ENCODE measurements around the gene FOXB2. TPM values are rescaled to one million over a fixed set of nuclear protein-coding genes. Genes with fewer than 3 reads are reported as not detected.

FOXB2 gene
- total RNA-seq, 2 experiments from 2014 or later = not detected

GRCh38 chr9:77016526-77017504, 2.6 kb upstream of the FOXB2 start:
- peaks cover 74% of the 10 kb centered on the region for H3K27me3 Mint-ChIP-seq
- ATAC-seq = no peak
- intact Hi-C loops (cut with DNase I, micrococcal nuclease) = loop anchor here in 1 of 2 experiments (10.0 kb wide), 1 partner anchor 572 kb away; no protein-coding TSS in a partner anchor
- peaks cover 2% of the 10 kb centered on the region for H3K36me3 Mint-ChIP-seq (ENCODE audit: low read depth)
- ChIA-PET CTCF (interaction anchor here (0.6 to 1.3 kb wide), 5 partner anchors 8 to 440 kb away, joined by 3 read pairs; no protein-coding TSS in a partner anchor), POLR2A (no interaction called here)
- H3K27ac Mint-ChIP-seq = no peak overlapping the region
- DNase-seq = peak; percentile 8
- H3K4me1 Mint-ChIP-seq = peaks cover 39% of the 10 kb centered on the region
- H3K9me3 Mint-ChIP-seq (ENCODE audit: low read depth) = no peaks in the 10 kb centered on the region
- no peak overlapping the region for H3K4me3 Mint-ChIP-seq

- peaks cover 39% of the 10 kb centered on the region for H3K4me1 Mint-ChIP-seq
- H3K27me3 Mint-ChIP-seq = peaks cover 75% of the 10 kb centered on the region
- POLR2A ChIA-PET = no interaction called here
- H3K9me3 Mint-ChIP-seq (ENCODE audit: low read depth) = no peaks in the 10 kb centered on the region
- no peak overlapping the region for H3K4me3 Mint-ChIP-seq
- H3K36me3 Mint-ChIP-seq (ENCODE audit: low read depth) = peaks cover 2% of the 10 kb centered on the region
- ATAC-seq = no peak
- no peak overlapping the region for H3K27ac Mint-ChIP-seq
- no peak for DNase-seq
- intact Hi-C loops (cut with DNase I, micrococcal nuclease) = loop anchor here in 1 of 2 experiments (10.0 kb wide), 1 partner anchor 573 kb away; no protein-coding TSS in a partner anchor
- CTCF ChIA-PET = interaction anchor here (0.6 to 1.3 kb wide), 5 partner anchors 8 to 1009 kb away, joined by 3 read pairs; no protein-coding TSS in a partner anchor
Observed at GRCh38 chr9:77017505-77017894, 2.0 kb upstream of the FOXB2 start.

GRCh38 chr9:77018058-77018968, 1.1 kb upstream of the FOXB2 start:
- Mint-ChIP-seq H3K36me3 (ENCODE audit: low read depth) (peaks cover 2% of the 10 kb centered on the region), H3K27ac (no peak overlapping the region), H3K4me1 (peaks cover 42% of the 10 kb centered on the region), H3K4me3 (peak overlapping the region; percentile 15), H3K27me3 (peaks cover 73% of the 10 kb centered on the region), H3K9me3 (ENCODE audit: low read depth) (no peaks in the 10 kb centered on the region)
- intact Hi-C loops (cut with DNase I, micrococcal nuclease) = loop anchor here in 1 of 2 experiments (10.0 kb wide), 1 partner anchor 574 kb away; no protein-coding TSS in a partner anchor
- ChIA-PET POLR2A (no interaction called here), CTCF (interaction anchor here (0.5 to 0.7 kb wide), 4 partner anchors 22 to 1008 kb away, joined by 3 read pairs; no protein-coding TSS in a partner anchor)
- DNase-seq (peak; percentile 32), ATAC-seq (no peak)

- peaks cover 73% of the 10 kb centered on the region for H3K27me3 Mint-ChIP-seq
- H3K4me1 Mint-ChIP-seq = peaks cover 38% of the 10 kb centered on the region
- H3K36me3 Mint-ChIP-seq (ENCODE audit: low read depth) = peaks cover 2% of the 10 kb centered on the region
- no peak for ATAC-seq
- DNase-seq = no peak
- POLR2A ChIA-PET = no interaction called here
- H3K4me3 Mint-ChIP-seq = peak overlapping the region; percentile 3
- intact Hi-C loops (cut with DNase I, micrococcal nuclease) = loop anchor here in 1 of 2 experiments (10.0 kb wide), 1 partner anchor 574 kb away; no protein-coding TSS in a partner anchor
- H3K9me3 Mint-ChIP-seq (ENCODE audit: low read depth) = no peaks in the 10 kb centered on the region
- CTCF ChIA-PET = no interaction called here
- no peak overlapping the region for H3K27ac Mint-ChIP-seq
Observed at GRCh38 chr9:77018969-77019235, 553 bp upstream of the FOXB2 start.

- Mint-ChIP-seq H3K36me3 (ENCODE audit: low read depth) (peaks cover 2% of the 10 kb centered on the region), H3K4me1 (peaks cover 34% of the 10 kb centered on the region), H3K27ac (no peak overlapping the region), H3K9me3 (ENCODE audit: low read depth) (no peaks in the 10 kb centered on the region), H3K4me3 (no peak overlapping the region), H3K27me3 (peaks cover 70% of the 10 kb centered on the region)
- intact Hi-C loops (cut with DNase I, micrococcal nuclease) = loop anchor here (5.0 to 10.0 kb wide), 2 partner anchors 132 to 575 kb away; no protein-coding TSS in a partner anchor
- POLR2A ChIA-PET = no interaction called here
- no peak for ATAC-seq
- DNase-seq = peak; percentile 14
- CTCF ChIA-PET = no interaction called here
Observed at GRCh38 chr9:77019926-77020412, 514 bp downstream of the FOXB2 start.

- ChIA-PET CTCF (no interaction called here), POLR2A (no interaction called here)
- intact Hi-C loops (cut with DNase I, micrococcal nuclease) = loop anchor here (1.0 to 5.0 kb wide), 2 partner anchors 8 to 132 kb away; no protein-coding TSS in a partner anchor
- peaks cover 2% of the 10 kb centered on the region for H3K36me3 Mint-ChIP-seq (ENCODE audit: low read depth)
- peak; percentile 33 for DNase-seq
- peak; percentile 23 for ATAC-seq
- peaks cover 32% of the 10 kb centered on the region for H3K4me1 Mint-ChIP-seq
- H3K27me3 Mint-ChIP-seq = peaks cover 68% of the 10 kb centered on the region
- H3K4me3 Mint-ChIP-seq = no peak overlapping the region
- H3K27ac Mint-ChIP-seq = no peak overlapping the region
- H3K9me3 Mint-ChIP-seq (ENCODE audit: low read depth) = no peaks in the 10 kb centered on the region
Observed at GRCh38 chr9:77020413-77021290, 1.2 kb downstream of the FOXB2 start.

GRCh38 chr9:77021291-77021894, 1.9 kb downstream of the FOXB2 start:
- H3K27ac Mint-ChIP-seq = no peak overlapping the region
- H3K27me3 Mint-ChIP-seq = peaks cover 68% of the 10 kb centered on the region
- CTCF ChIA-PET = no interaction called here
- H3K9me3 Mint-ChIP-seq (ENCODE audit: low read depth) = no peaks in the 10 kb centered on the region
- H3K4me1 Mint-ChIP-seq = peaks cover 31% of the 10 kb centered on the region
- H3K36me3 Mint-ChIP-seq (ENCODE audit: low read depth) = peaks cover 2% of the 10 kb centered on the region
- peak; percentile 15 for DNase-seq
- POLR2A ChIA-PET = no interaction called here
- no peak for ATAC-seq
- intact Hi-C loops (cut with DNase I, micrococcal nuclease) = loop anchor here (1.0 to 5.0 kb wide), 2 partner anchors 9 to 131 kb away; no protein-coding TSS in a partner anchor
- peak overlapping the region; percentile 4 for H3K4me3 Mint-ChIP-seq

- Mint-ChIP-seq H3K9me3 (ENCODE audit: low read depth) (no peaks in the 10 kb centered on the region), H3K36me3 (ENCODE audit: low read depth) (peaks cover 2% of the 10 kb centered on the region), H3K27ac (no peak overlapping the region), H3K27me3 (peaks cover 64% of the 10 kb centered on the region), H3K4me3 (peak overlapping the region; percentile 4), H3K4me1 (peaks cover 31% of the 10 kb centered on the region)
- DNase-seq (peak; percentile 11), ATAC-seq (no peak)
- intact Hi-C loops (cut with DNase I, micrococcal nuclease) = loop anchor here (1.0 to 5.0 kb wide), 3 partner anchors 8 to 130 kb away; no protein-coding TSS in a partner anchor
- CTCF ChIA-PET = no interaction called here
- POLR2A ChIA-PET = no interaction called here
Observed at GRCh38 chr9:77021922-77022782, 2.7 kb downstream of the FOXB2 start.

GRCh38 chr9:77022783-77023440, 3.5 kb downstream of the FOXB2 start:
- Mint-ChIP-seq H3K4me1 (peaks cover 31% of the 10 kb centered on the region), H3K4me3 (no peak overlapping the region), H3K36me3 (ENCODE audit: low read depth) (peaks cover 2% of the 10 kb centered on the region), H3K9me3 (ENCODE audit: low read depth) (no peaks in the 10 kb centered on the region), H3K27ac (no peak overlapping the region), H3K27me3 (peaks cover 56% of the 10 kb centered on the region)
- ChIA-PET CTCF (no interaction called here), POLR2A (no interaction called here)
- intact Hi-C loops (cut with DNase I, micrococcal nuclease) = loop anchor here in 1 of 2 experiments (1.0 to 5.0 kb wide), 2 partner anchors 9 to 129 kb away; no protein-coding TSS in a partner anchor
- DNase-seq (peak; percentile 32), ATAC-seq (no peak)

Data from activated CD4-positive, alpha-beta T cell treated with anti-CD3 and anti-CD28 coated beads for 36 hours (primary cell).